Gastroesophageal sphincter (tissue), 3 donors: Measurements from ENCODE around the gene VPS13C.

Experiments
- CTCF ChIP-seq, 4 experiments: fragments of 200-600 bp in 2 of 4; fragments of 450-650 bp in 2 of 4; sonication (generic) in 1 of 4; IDR thresholded peaks; one replicate each; pipeline ENCODE4 v1.5.1; 2017 to 2019; ENCODE audit warnings: antibody characterized with exemption in 4 of 4, mild to moderate bottlenecking in 2 of 4, moderate library complexity in 2 of 4
- EP300 ChIP-seq: sonication (generic); formaldehyde crosslinking; IDR thresholded peaks from one replicate; pipeline ENCODE4 v1.6.1; 2017; ENCODE audit warnings: antibody characterized with exemption, mild to moderate bottlenecking
- POLR2A ChIP-seq, 2 donors: fragments of 450-650 bp; IDR thresholded peaks; one replicate each; pipeline ENCODE4 v1.6.1; 2017; ENCODE audit warnings: antibody characterized with exemption in 2 of 2, mild to moderate bottlenecking in 2 of 2, moderate library complexity in 1 of 2
- POLR2AphosphoS5 ChIP-seq: sonication (generic); formaldehyde crosslinking; IDR thresholded peaks from one replicate; pipeline ENCODE4 v1.6.1; 2017; ENCODE audit warnings: antibody characterized with exemption

GRCh38 chr15:62066663-62067447, 6.6 kb upstream of the VPS13C start, which contains the start of gene C2CD4A:
- TF ChIP-seq CTCF (IDR thresholded peaks at IDR 0.05) (peak in 1 of 4 experiments; percentile 16), EP300 (no peak), POLR2A (IDR thresholded peaks at IDR 0.05) (no peak), POLR2AphosphoS5 (no peak)
